Activated CD8-positive, alpha-beta memory T cell treated with anti-CD3 and anti-CD28 coated beads, Interleukin-2, amount 10 ng/mL, durations not matched to agents 7 days and 5 days (primary cell): ENCODE data around the gene ARHGEF10L. TPM values are rescaled to one million over a fixed set of nuclear protein-coding genes. Genes with fewer than 3 reads are reported as not detected.

Source experiments
- ATAC-seq: fragments of 150-1000 bp; cut with Tn5 transposase; one replicate; pipeline ENCODE4 v1.10.0; 2021; ENCODE audit warnings: moderate library complexity
- CTCF ChIA-PET: fragments of 350-600 bp; sonication (Branson Sonifier 250); formaldehyde crosslinking; loops from one replicate; lab custom pipeline; 2021; ENCODE audit warnings: antibody characterized with exemption; lab: Charles Lee
- DNase-seq: peaks from one replicate; pipeline ENCODE4 v3.0.0-alpha.2; 2020
- H3K27ac Mint-ChIP-seq: one replicate; pipeline ENCODE4 v1.8.0; 2021; ENCODE audit warnings: mild to moderate bottlenecking, mixed read lengths
- H3K27me3 Mint-ChIP-seq: one replicate; pipeline ENCODE4 v1.8.0; 2021; ENCODE audit warnings: mixed read lengths
- H3K36me3 Mint-ChIP-seq: one replicate; pipeline ENCODE4 v1.8.0; 2021; ENCODE audit warnings: mild to moderate bottlenecking, mixed read lengths
- H3K4me1 Mint-ChIP-seq: one replicate; pipeline ENCODE4 v1.8.0; 2021; ENCODE audit warnings: mixed read lengths
- H3K4me3 Mint-ChIP-seq: one replicate; pipeline ENCODE4 v1.8.0; 2021; ENCODE audit warnings: mild to moderate bottlenecking, moderate library complexity, mixed read lengths
- H3K9me3 Mint-ChIP-seq: one replicate; pipeline ENCODE4 v1.8.0; 2022; ENCODE audit warnings: low read depth, mixed read lengths
- total RNA-seq, 2 experiments: library from RNA; stranded (reverse); gene quantifications; one replicate each; pipeline ENCODE4 v1.2.3, GENCODE V29; 2021

Gene ARHGEF10L
- total RNA-seq, 2 experiments from 2014 or later, result not detected

- DNase-seq, result no peak
- ATAC-seq, result no peak
- Mint-ChIP-seq H3K4me1 (no peaks in the 10 kb centered on the region), H3K4me3 (no peak overlapping the region), H3K27ac (no peak overlapping the region), H3K9me3 (no peaks in the 10 kb centered on the region), H3K27me3 (no peaks in the 10 kb centered on the region), H3K36me3 (no peaks in the 10 kb centered on the region)
- CTCF ChIA-PET, result no interaction called here
Observed at GRCh38 chr1:17575797-17576518, 36.5 kb downstream of the ARHGEF10L start.

- DNase-seq (no peak), ATAC-seq (no peak)
- Mint-ChIP-seq H3K4me1 (peaks cover 3% of the 10 kb centered on the region), H3K27me3 (no peaks in the 10 kb centered on the region), H3K36me3 (no peaks in the 10 kb centered on the region), H3K27ac (no peak overlapping the region), H3K9me3 (no peaks in the 10 kb centered on the region), H3K4me3 (no peak overlapping the region)
- CTCF ChIA-PET, result no interaction called here
Observed at GRCh38 chr1:17576519-17576853, 37.0 kb downstream of the ARHGEF10L start.

DNA sequence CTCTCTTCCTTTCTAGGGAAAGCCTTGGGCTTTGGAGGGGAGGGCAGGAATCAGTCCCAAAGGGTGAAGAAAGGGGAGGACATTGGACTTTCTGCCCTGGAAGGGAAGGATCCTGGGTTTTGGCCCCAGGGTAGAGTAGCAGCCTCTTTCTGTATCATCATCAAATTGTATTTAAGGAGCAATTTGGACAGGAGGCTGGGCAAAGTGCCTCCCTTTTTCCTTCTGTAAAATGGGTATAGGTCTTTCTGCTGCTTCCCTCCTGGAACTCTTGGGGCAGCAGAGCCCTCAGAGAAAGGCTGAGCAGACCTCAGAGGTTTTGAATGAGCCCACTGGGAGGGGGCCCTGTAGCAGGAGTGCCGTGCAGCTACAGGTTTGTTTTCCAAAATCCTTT is 38.4 kb downstream of the ARHGEF10L start:
- Mint-ChIP-seq H3K36me3 (no peaks in the 10 kb centered on the region), H3K4me1 (peaks cover 4% of the 10 kb centered on the region), H3K9me3 (no peaks in the 10 kb centered on the region), H3K4me3 (no peak overlapping the region), H3K27ac (no peak overlapping the region), H3K27me3 (no peaks in the 10 kb centered on the region)
- CTCF ChIA-PET, result no interaction called here
- no peak for DNase-seq
- no peak for ATAC-seq

- no peak overlapping the region for H3K27ac Mint-ChIP-seq
- ATAC-seq (no peak), DNase-seq (no peak)
- no peaks in the 10 kb centered on the region for H3K36me3 Mint-ChIP-seq
- H3K9me3 Mint-ChIP-seq, result no peaks in the 10 kb centered on the region
- H3K4me1 Mint-ChIP-seq, result peaks cover 4% of the 10 kb centered on the region
- H3K27me3 Mint-ChIP-seq, result peaks cover 3% of the 10 kb centered on the region
- CTCF ChIA-PET, result no interaction called here
- H3K4me3 Mint-ChIP-seq, result no peak overlapping the region
Observed at GRCh38 chr1:17579951-17580939, 40.7 kb downstream of the ARHGEF10L start.

- Mint-ChIP-seq H3K4me1 (peaks cover 4% of the 10 kb centered on the region), H3K36me3 (no peaks in the 10 kb centered on the region), H3K4me3 (no peak overlapping the region), H3K27me3 (peaks cover 3% of the 10 kb centered on the region), H3K27ac (no peak overlapping the region), H3K9me3 (no peaks in the 10 kb centered on the region)
- CTCF ChIA-PET, result no interaction called here
- ATAC-seq (peak; percentile 63), DNase-seq (peak; percentile 41)
Observed at GRCh38 chr1:17581389-17582123, 42.1 kb downstream of the ARHGEF10L start.

DNA sequence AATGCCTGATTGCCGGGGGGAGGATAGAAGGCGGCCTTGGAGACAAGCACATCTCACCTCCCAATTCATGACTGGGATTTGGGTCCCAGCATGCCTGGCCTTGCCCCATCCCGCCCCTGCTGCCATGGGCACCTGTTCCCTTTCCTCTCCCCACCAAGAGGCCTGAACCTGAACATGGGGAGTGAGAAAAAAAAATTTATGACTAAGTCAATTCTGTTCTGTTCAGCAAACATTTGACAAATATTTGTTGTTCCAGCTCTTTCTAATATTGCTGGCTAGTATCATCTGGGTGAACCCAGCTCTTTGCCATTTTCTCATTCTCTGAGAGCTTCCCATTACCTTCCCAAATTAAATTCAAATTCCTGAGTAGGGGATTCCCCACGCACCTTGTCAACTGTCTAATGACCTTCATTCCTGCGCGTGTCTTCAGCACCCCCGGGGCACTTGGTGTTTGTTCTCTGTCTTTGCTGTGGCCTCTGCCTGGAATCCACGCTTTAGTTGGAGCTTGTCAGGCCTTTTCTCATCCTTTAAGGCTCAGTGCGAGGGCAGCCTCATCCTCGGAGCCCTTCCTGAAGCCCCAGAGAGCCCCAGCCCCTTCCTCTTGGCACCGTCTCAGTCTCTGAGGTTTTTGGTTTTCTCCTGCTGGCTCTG is 42.8 kb downstream of the ARHGEF10L start:
- Mint-ChIP-seq H3K4me3 (no peak overlapping the region), H3K36me3 (no peaks in the 10 kb centered on the region), H3K9me3 (no peaks in the 10 kb centered on the region), H3K4me1 (peaks cover 4% of the 10 kb centered on the region), H3K27ac (no peak overlapping the region), H3K27me3 (peaks cover 3% of the 10 kb centered on the region)
- DNase-seq (no peak), ATAC-seq (no peak)
- CTCF ChIA-PET, result interaction anchor here (0.6 to 0.7 kb wide), 2 partner anchors 105 to 999 kb away, joined by 3 to 4 read pairs; no protein-coding TSS in a partner anchor

- ATAC-seq (no peak), DNase-seq (no peak)
- Mint-ChIP-seq H3K4me1 (peaks cover 4% of the 10 kb centered on the region), H3K9me3 (no peaks in the 10 kb centered on the region), H3K36me3 (no peaks in the 10 kb centered on the region), H3K27me3 (peaks cover 3% of the 10 kb centered on the region), H3K27ac (no peak overlapping the region), H3K4me3 (no peak overlapping the region)
- CTCF ChIA-PET, result interaction anchor here (1.7 kb wide), 1 partner anchor 22 kb away, joined by 4 read pairs; no protein-coding TSS in a partner anchor
Observed at GRCh38 chr1:17584539-17584938, 45.0 kb downstream of the ARHGEF10L start.

GRCh38 chr1:17585266-17585987 is 45.9 kb downstream of the ARHGEF10L start:
- CTCF ChIA-PET, result no interaction called here
- ATAC-seq (no peak), DNase-seq (no peak)
- no peak overlapping the region for H3K4me3 Mint-ChIP-seq
- H3K27ac Mint-ChIP-seq, result no peak overlapping the region
- no peaks in the 10 kb centered on the region for H3K9me3 Mint-ChIP-seq
- no peaks in the 10 kb centered on the region for H3K36me3 Mint-ChIP-seq
- peaks cover 4% of the 10 kb centered on the region for H3K4me1 Mint-ChIP-seq
- peaks cover 3% of the 10 kb centered on the region for H3K27me3 Mint-ChIP-seq

- Mint-ChIP-seq H3K9me3 (no peaks in the 10 kb centered on the region), H3K27ac (no peak overlapping the region), H3K36me3 (no peaks in the 10 kb centered on the region), H3K4me1 (peaks cover 3% of the 10 kb centered on the region), H3K27me3 (peaks cover 3% of the 10 kb centered on the region), H3K4me3 (no peak overlapping the region)
- CTCF ChIA-PET, result no interaction called here
- DNase-seq, result no peak
- ATAC-seq, result no peak
Observed at GRCh38 chr1:17586172-17586964, 46.9 kb downstream of the ARHGEF10L start.

DNA sequence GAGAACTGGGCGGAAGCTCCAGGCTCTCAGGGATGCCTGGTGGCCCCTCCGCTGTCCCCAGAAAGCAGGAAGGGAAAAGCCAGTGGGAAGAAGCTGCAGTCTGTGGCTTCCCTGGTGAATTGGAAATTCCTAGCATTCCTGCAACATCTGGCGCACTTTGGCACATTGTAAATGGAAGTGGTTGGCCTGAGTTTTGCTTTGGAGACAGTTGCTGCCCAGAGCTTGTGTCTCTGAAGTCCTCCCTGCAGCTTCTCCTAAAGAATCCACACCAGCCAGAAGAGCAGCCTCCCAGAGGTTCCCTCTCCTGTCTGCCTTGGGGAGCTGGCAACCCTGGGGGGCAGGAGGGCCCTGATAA is 48.2 kb downstream of the ARHGEF10L start:
- H3K9me3 Mint-ChIP-seq, result no peaks in the 10 kb centered on the region
- H3K36me3 Mint-ChIP-seq, result no peaks in the 10 kb centered on the region
- CTCF ChIA-PET, result no interaction called here
- H3K27me3 Mint-ChIP-seq, result peaks cover 3% of the 10 kb centered on the region
- H3K4me3 Mint-ChIP-seq, result no peak overlapping the region
- DNase-seq (no peak), ATAC-seq (no peak)
- no peaks in the 10 kb centered on the region for H3K4me1 Mint-ChIP-seq
- H3K27ac Mint-ChIP-seq, result no peak overlapping the region

GRCh38 chr1:17588048-17588871 is 48.8 kb downstream of the ARHGEF10L start:
- no peak for DNase-seq
- no peaks in the 10 kb centered on the region for H3K9me3 Mint-ChIP-seq
- peaks cover 3% of the 10 kb centered on the region for H3K27me3 Mint-ChIP-seq
- ATAC-seq, result no peak
- CTCF ChIA-PET, result no interaction called here
- H3K4me1 Mint-ChIP-seq, result no peaks in the 10 kb centered on the region
- H3K27ac Mint-ChIP-seq, result no peak overlapping the region
- no peaks in the 10 kb centered on the region for H3K36me3 Mint-ChIP-seq
- H3K4me3 Mint-ChIP-seq, result no peak overlapping the region
